ENCODE measurements around the gene POMT1. TPM values are rescaled to one million over a fixed set of nuclear protein-coding genes. Genes with fewer than 3 reads are reported as not detected.

The POMT1 gene
- total and polyA plus RNA-seq, 2 donors (not counting 3 experiments of a cell fraction or from before 2014, with no cell fraction given): 44.7 to 53.9 TPM

DNA sequence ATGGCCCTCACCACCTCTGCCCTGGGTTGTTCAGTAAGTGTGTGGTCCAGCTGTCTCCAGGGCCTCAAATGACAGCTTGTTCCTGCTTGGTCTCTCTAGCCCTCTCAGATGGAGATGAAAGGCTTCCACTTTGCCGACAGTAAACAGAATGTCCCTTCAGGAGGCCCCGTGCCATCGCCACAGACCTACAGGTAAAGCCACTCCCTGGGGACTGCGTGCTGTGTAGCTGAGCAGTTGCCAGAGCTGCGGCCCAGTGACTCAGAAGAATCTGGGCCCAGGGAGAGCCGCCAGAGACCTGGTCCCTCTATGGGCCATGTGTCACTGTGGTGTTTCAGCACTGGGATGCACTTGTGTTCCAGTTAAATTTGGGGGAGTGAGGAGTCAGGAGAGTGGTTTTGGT is 10.6 kb upstream of the POMT1 start:
- BruUV-seq (replicated peaks): no TSS peak
- H3K27me3 ChIP-seq (ENCODE audit: control insufficient read depth in 2 of 2, insufficient read depth in 2 of 2, low read length in 2 of 2): no peaks in the 10 kb centered on the region
- no peak for TF ChIP-seq JUN (IDR thresholded peaks at IDR 0.05; ENCODE audit: borderline replicate concordance, insufficient read depth, insufficient read length, low read depth)
- TF ChIP-seq POLR2AphosphoS5 (IDR thresholded peaks at IDR 0.05; ENCODE audit: insufficient read depth, low read depth, low read length): no peak
- TF ChIP-seq, protein P1, sequence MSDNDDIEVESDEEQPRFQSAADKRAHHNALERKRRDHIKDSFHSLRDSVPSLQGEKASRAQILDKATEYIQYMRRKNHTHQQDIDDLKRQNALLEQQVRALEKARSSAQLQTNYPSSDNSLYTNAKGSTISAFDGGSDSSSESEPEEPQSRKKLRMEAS (IDR thresholded peaks at IDR 0.05; ENCODE audit: insufficient read depth, insufficient read length): no peak
- TF ChIP-seq GATA2 (IDR thresholded peaks at IDR 0.05; ENCODE audit: insufficient read depth, insufficient read length, low read depth, low read length): no peak
- no peak for TF ChIP-seq MYC (IDR thresholded peaks at IDR 0.05; ENCODE audit: low read depth, low read length)
- TF ChIP-seq FOS (IDR thresholded peaks at IDR 0.05; ENCODE audit: borderline replicate concordance, insufficient read depth, low read length): no peak
- H4K20me1 ChIP-seq (replicated peaks; ENCODE audit: control insufficient read depth, extremely low read depth, insufficient read depth, low read length): no peaks in the 10 kb centered on the region
- H3K9ac ChIP-seq (replicated peaks; ENCODE audit: extremely low read depth, insufficient read depth, low read length): no peak overlapping the region
- CTCF ChIA-PET: no interaction called here
- H3K4me2 ChIP-seq (ENCODE audit: insufficient read depth, low read length): no peak overlapping the region
- no peak overlapping the region for H3K4me3 ChIP-seq (replicated peaks in 1 of 3; ENCODE audit: insufficient read depth in 1 of 3, low read depth in 1 of 3, low read length in 3 of 3)
- H3K36me3 ChIP-seq (ENCODE audit: control insufficient read depth in 2 of 2, extremely low read depth in 1 of 2, insufficient read depth in 2 of 2, low read length in 2 of 2): peaks cover 44 to 92% of the 10 kb centered on the region in 2 experiments
- no peak overlapping the region for H3K27ac ChIP-seq (ENCODE audit: insufficient read depth, low read depth, low read length)
- FAIRE-seq (no peak), DNase-seq (ENCODE audit: low read depth, low spot score) (no peak)
- dilution Hi-C loops (cut with MboI; ENCODE audit: extremely low pct_ligation_motif_present, low sequenced_read_pairs): no loop called here
- no peaks in the 10 kb centered on the region for H3K4me1 ChIP-seq (ENCODE audit: control insufficient read depth, extremely low read depth, insufficient read depth, low read length)
- intact Hi-C loops (cut with micrococcal nuclease): no loop called here
- H2AFZ ChIP-seq (ENCODE audit: low read depth, low read length): no peak overlapping the region
- H3K9me3 ChIP-seq (replicated peaks; ENCODE audit: control insufficient read depth, insufficient read depth, low read length): no peaks in the 10 kb centered on the region
- H3K79me2 ChIP-seq (ENCODE audit: control insufficient read depth, insufficient read depth, low read length): no peaks in the 10 kb centered on the region
- no peaks in the 10 kb centered on the region for H3K9me1 ChIP-seq (replicated peaks; ENCODE audit: control insufficient read depth, extremely low read depth, insufficient read depth, low read length)
- POLR2A ChIA-PET: interaction anchor here (0.6 kb wide), 1 partner anchor 79 kb away, joined by 8 read pairs; no protein-coding TSS in a partner anchor

DNA sequence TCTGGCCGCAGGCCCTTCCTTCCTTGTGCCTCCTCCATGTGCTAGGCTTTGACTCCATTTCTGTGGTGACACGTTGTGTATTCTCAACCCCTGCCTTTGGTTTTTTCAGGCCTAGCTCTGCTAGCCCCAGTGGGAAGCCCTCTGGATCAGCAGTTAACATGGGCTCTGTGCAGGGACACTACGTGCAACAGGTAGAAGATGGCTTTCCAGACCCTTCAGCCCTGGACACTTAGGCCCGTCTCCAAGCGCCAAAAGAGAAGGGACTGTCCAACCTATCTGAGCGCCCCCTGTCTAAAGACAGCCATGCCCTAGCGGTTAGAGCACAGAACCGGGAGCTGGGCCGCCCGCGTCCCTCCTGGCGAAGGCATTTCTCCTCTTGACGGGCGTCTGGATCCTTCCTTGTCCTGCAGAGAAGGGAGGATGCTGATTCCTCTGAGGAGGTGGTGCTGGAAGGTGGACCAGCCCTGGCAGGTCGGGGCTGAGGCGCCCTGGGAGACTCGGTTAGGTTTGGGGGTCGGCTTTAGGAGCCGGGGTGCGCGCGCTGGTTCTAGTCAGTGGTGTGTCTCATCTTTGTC is 8.3 kb upstream of the POMT1 start:
- no peak overlapping the region for H3K27ac ChIP-seq (ENCODE audit: insufficient read depth, low read depth, low read length)
- no peak overlapping the region for H3K4me2 ChIP-seq (ENCODE audit: insufficient read depth, low read length)
- H3K9me1 ChIP-seq (replicated peaks; ENCODE audit: control insufficient read depth, extremely low read depth, insufficient read depth, low read length): no peaks in the 10 kb centered on the region
- FAIRE-seq: no peak
- CTCF ChIA-PET: interaction anchor here (0.7 kb wide), 1 partner anchor 37 kb away, joined by 3 read pairs; no protein-coding TSS in a partner anchor
- no peak for DNase-seq (ENCODE audit: low read depth, low spot score)
- H3K9me3 ChIP-seq (replicated peaks; ENCODE audit: control insufficient read depth, insufficient read depth, low read length): no peaks in the 10 kb centered on the region
- H4K20me1 ChIP-seq (replicated peaks; ENCODE audit: control insufficient read depth, extremely low read depth, insufficient read depth, low read length): no peaks in the 10 kb centered on the region
- intact Hi-C loops (cut with micrococcal nuclease): no loop called here
- no peak overlapping the region for H3K9ac ChIP-seq (replicated peaks; ENCODE audit: extremely low read depth, insufficient read depth, low read length)
- no peaks in the 10 kb centered on the region for H3K27me3 ChIP-seq (ENCODE audit: control insufficient read depth in 2 of 2, insufficient read depth in 2 of 2, low read length in 2 of 2)
- dilution Hi-C loops (cut with MboI; ENCODE audit: extremely low pct_ligation_motif_present, low sequenced_read_pairs): no loop called here
- BruUV-seq (replicated peaks): no TSS peak
- POLR2A ChIA-PET: no interaction called here
- no peak overlapping the region for H2AFZ ChIP-seq (ENCODE audit: low read depth, low read length)
- no peak overlapping the region for H3K4me3 ChIP-seq (replicated peaks in 1 of 3; ENCODE audit: insufficient read depth in 1 of 3, low read depth in 1 of 3, low read length in 3 of 3)
- no peaks in the 10 kb centered on the region for H3K79me2 ChIP-seq (ENCODE audit: control insufficient read depth, insufficient read depth, low read length)
- H3K36me3 ChIP-seq (ENCODE audit: control insufficient read depth in 2 of 2, extremely low read depth in 1 of 2, insufficient read depth in 2 of 2, low read length in 2 of 2): peaks cover 53 to 89% of the 10 kb centered on the region in 2 experiments
- H3K4me1 ChIP-seq (ENCODE audit: control insufficient read depth, extremely low read depth, insufficient read depth, low read length): no peaks in the 10 kb centered on the region
- TF ChIP-seq MYC (IDR thresholded peaks at IDR 0.05; ENCODE audit: low read depth, low read length) (no peak), FOS (IDR thresholded peaks at IDR 0.05; ENCODE audit: borderline replicate concordance, insufficient read depth, low read length) (no peak), EZH2 (IDR thresholded peaks at IDR 0.05; ENCODE audit: borderline replicate concordance, low read depth, low read length, severe bottlenecking) (no peak)
